Skeletal muscle tissue (tissue), 4 donors: ENCODE measurements around the gene FGD2. TPM values are rescaled to one million over a fixed set of nuclear protein-coding genes. Genes with fewer than 3 reads are reported as not detected.
A peak's percentile ranks its signal among the peaks of the same experiment; 100 is the strongest.

Experiments used
- H3K27ac ChIP-seq: one replicate; pipeline ENCODE4 v1.7.0; 2013; ENCODE audit warnings: mild to moderate bottlenecking, low read depth, low read length, inconsistent platforms
- H3K27me3 ChIP-seq, 3 donors: one replicate each; pipeline ENCODE4 v1.7.0; 2013; ENCODE audit warnings: low read length in 3 of 3; ENCODE audit not compliant: control insufficient read depth in 3 of 3, insufficient read depth in 3 of 3
- H3K36me3 ChIP-seq, 3 donors: one replicate each; pipeline ENCODE4 v1.7.0; 2013; ENCODE audit warnings: low read length in 3 of 3; ENCODE audit not compliant: control insufficient read depth in 3 of 3, insufficient read depth in 3 of 3
- H3K4me1 ChIP-seq, 3 donors: one replicate each; pipeline ENCODE4 v1.7.0; 2013; ENCODE audit warnings: low read length in 3 of 3, mild to moderate bottlenecking in 3 of 3; ENCODE audit not compliant: control insufficient read depth in 3 of 3, insufficient read depth in 3 of 3
- H3K4me3 ChIP-seq, 3 donors: one replicate each; pipeline ENCODE4 v1.7.0; 2013; ENCODE audit warnings: low read length in 3 of 3
- H3K9ac ChIP-seq, 3 donors: one replicate each; pipeline ENCODE4 v1.7.0; 2013; ENCODE audit warnings: low read length in 3 of 3, mild to moderate bottlenecking in 3 of 3, moderate library complexity in 2 of 3, low read depth in 1 of 3
- H3K9me3 ChIP-seq, 3 donors: one replicate each; pipeline ENCODE4 v1.7.0; 2013; ENCODE audit warnings: low read length in 3 of 3; ENCODE audit not compliant: control insufficient read depth in 3 of 3
- total RNA-seq: library from RNA; depleted of rRNA; stranded (reverse); fragments of >200 nt; gene quantifications from one replicate; pipeline ENCODE4 v1.2.3, GENCODE V29; 2014
- donor health status: Osteomylitis.

FGD2 gene
- total RNA-seq, 1 donor from 2014 or later = 7.3 TPM

GRCh38 chr6:37006793-37007339 is 1.4 kb downstream of the FGD2 start:
- H3K4me1 ChIP-seq = peaks cover 0 to 12% (median 0%) of the 10 kb centered on the region in 3 donors
- no peaks in the 10 kb centered on the region for H3K9me3 ChIP-seq
- H3K36me3 ChIP-seq = no peaks in the 10 kb centered on the region
- H3K4me3 ChIP-seq = no peak overlapping the region
- H3K9ac ChIP-seq = peak overlapping the region in 1 of 3 donors; percentile 25
- H3K27ac ChIP-seq = peak overlapping the region; percentile 16
- no peaks in the 10 kb centered on the region for H3K27me3 ChIP-seq

- Histone ChIP-seq H3K9me3 (no peaks in the 10 kb centered on the region), H3K36me3 (no peaks in the 10 kb centered on the region), H3K27ac (peak overlapping the region; percentile 16), H3K9ac (no peak overlapping the region), H3K27me3 (no peaks in the 10 kb centered on the region), H3K4me1 (peaks cover 0 to 12% (median 0%) of the 10 kb centered on the region in 3 donors), H3K4me3 (no peak overlapping the region)
Observed at GRCh38 chr6:37007340-37008043, 2.0 kb downstream of the FGD2 start.

DNA sequence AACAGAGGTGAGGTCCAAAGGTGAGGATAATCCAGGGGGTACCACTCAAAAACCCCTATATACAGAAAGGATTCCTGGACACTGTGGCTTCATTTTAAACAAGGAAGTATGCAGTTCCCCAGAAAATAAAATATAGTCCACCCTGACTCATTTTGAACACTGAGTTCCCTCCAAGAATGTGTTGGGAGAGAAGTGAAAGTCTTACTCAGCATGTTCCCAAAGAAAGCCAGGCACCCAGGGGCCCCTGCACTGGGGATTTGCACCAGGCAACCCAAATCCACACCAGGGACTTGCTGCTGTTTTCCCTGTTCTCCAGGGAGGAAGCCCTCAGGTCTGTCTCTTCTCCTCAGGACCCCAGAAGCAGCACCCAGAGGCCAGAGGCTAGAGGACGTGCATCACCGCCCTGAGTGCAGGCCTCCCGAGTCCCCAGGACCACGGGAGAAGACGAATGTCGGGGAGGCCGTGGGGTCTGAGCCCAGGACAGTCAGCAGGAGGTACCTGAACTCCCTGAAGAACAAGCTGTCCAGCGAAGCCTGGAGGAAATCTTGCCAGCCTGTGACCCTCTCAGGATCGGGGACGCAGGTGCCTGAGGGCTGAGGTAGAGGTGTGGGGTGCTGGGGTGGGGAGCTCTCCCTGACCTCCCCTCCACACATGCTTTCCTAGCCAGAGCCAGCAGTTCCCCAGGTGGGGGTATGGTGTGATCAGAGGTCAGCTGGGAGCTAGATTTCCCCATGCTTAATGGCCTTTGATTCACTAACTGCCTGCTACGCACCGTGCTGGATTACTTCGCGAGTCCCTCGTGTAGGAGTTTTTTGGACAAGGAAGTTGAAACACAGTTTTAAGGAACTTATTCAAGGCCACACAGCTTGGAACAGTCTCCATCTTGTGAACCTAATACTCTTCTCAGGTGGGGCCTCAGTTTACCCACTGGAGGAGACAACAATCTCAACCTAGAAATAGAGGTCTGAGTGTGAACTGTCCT is 3.3 kb downstream of the FGD2 start:
- H3K4me3 ChIP-seq = no peak overlapping the region

GRCh38 chr6:37010402-37010892 is 5.0 kb downstream of the FGD2 start:
- H3K36me3 ChIP-seq = no peaks in the 10 kb centered on the region
- no peak overlapping the region for H3K4me3 ChIP-seq
- H3K9me3 ChIP-seq = no peaks in the 10 kb centered on the region
- H3K27ac ChIP-seq = no peak overlapping the region
- H3K27me3 ChIP-seq = no peaks in the 10 kb centered on the region
- peaks cover 0 to 12% (median 0%) of the 10 kb centered on the region in 3 donors for H3K4me1 ChIP-seq
- H3K9ac ChIP-seq = no peak overlapping the region

More for the DNA sequence above, 3.3 kb downstream of the FGD2 start:
- H3K9me3 ChIP-seq = no peaks in the 10 kb centered on the region
- no peaks in the 10 kb centered on the region for H3K27me3 ChIP-seq
- no peak overlapping the region for H3K27ac ChIP-seq
- no peak overlapping the region for H3K9ac ChIP-seq
- peaks cover 0 to 12% (median 0%) of the 10 kb centered on the region in 3 donors for H3K4me1 ChIP-seq
- no peaks in the 10 kb centered on the region for H3K36me3 ChIP-seq

- peaks cover 0 to 7% (median 0%) of the 10 kb centered on the region in 3 donors for H3K4me1 ChIP-seq
- H3K27me3 ChIP-seq = no peaks in the 10 kb centered on the region
- H3K4me3 ChIP-seq = no peak overlapping the region
- no peaks in the 10 kb centered on the region for H3K9me3 ChIP-seq
- H3K27ac ChIP-seq = no peak overlapping the region
- H3K36me3 ChIP-seq = no peaks in the 10 kb centered on the region
- H3K9ac ChIP-seq = no peak overlapping the region
Observed at GRCh38 chr6:37011656-37012378, 6.4 kb downstream of the FGD2 start.

DNA sequence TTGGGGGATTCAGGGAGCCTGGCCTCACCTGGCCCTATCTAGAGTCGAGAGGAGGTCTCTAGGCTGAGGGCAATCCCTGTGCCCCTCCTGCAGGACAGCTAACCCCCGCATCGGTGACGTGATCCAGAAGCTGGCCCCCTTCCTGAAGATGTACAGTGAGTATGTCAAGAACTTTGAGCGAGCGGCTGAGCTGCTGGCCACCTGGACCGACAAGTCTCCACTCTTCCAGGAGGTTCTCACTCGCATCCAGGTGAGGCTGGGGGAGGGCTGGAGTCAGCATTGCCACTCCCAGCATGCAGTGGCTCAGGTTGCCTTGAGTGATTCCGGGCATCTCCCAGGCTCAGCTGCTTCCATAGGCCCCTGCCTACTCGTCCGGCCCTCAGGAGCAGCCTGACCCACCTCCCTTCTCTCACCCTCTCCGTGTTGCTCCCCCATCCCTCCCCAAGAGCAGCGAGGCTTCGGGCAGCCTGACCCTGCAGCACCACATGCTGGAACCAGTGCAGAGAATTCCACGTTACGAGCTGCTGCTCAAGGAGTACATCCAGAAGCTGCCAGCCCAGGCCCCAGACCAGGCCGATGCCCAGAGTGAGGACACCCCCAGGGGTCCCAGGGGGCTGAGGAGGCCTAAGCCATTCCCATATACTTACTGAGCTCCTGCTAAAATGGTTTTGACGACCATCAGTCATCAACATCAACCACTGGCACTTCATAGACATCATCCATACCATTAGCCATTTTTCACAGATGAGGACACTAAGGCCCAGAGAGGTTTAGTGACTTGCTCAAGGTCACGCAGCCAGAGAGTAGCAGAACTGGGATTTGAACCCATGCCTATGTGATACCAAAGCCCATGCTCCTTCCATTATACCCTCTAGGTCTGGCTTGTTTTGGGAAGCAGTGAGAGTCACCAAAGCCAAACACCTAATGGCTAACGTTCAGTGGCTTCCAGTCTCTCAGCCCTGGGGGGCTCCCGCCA is 8.3 kb downstream of the FGD2 start:
- no peak overlapping the region for H3K9ac ChIP-seq
- no peak overlapping the region for H3K27ac ChIP-seq
- H3K36me3 ChIP-seq = no peaks in the 10 kb centered on the region
- no peak overlapping the region for H3K4me3 ChIP-seq
- peaks cover 10 to 11% (median 10%) of the 10 kb centered on the region in 3 donors for H3K4me1 ChIP-seq
- H3K9me3 ChIP-seq = no peaks in the 10 kb centered on the region
- H3K27me3 ChIP-seq = no peaks in the 10 kb centered on the region

GRCh38 chr6:37014667-37015066 is 9.2 kb downstream of the FGD2 start:
- Histone ChIP-seq H3K9me3 (no peaks in the 10 kb centered on the region), H3K27ac (no peak overlapping the region), H3K4me1 (peaks cover 12 to 16% (median 13%) of the 10 kb centered on the region in 3 donors), H3K36me3 (no peaks in the 10 kb centered on the region), H3K27me3 (no peaks in the 10 kb centered on the region), H3K4me3 (no peak overlapping the region), H3K9ac (no peak overlapping the region)

- no peak overlapping the region for H3K4me3 ChIP-seq
- H3K36me3 ChIP-seq = no peaks in the 10 kb centered on the region
- peak overlapping the region in 1 of 3 donors; percentile 3 for H3K9ac ChIP-seq
- no peaks in the 10 kb centered on the region for H3K27me3 ChIP-seq
- no peak overlapping the region for H3K27ac ChIP-seq
- peaks cover 12 to 16% (median 13%) of the 10 kb centered on the region in 3 donors for H3K4me1 ChIP-seq
- no peaks in the 10 kb centered on the region for H3K9me3 ChIP-seq
Observed at GRCh38 chr6:37015532-37015931, 10.1 kb downstream of the FGD2 start.
